DMS114 treated with DMSO at 0.1 percent for 48 hours (cell line): ENCODE results near the gene CES1.
"Not testable (repeated sequence)": the region's sequence is repeated elsewhere in the genome, so short reads cannot be mapped to it uniquely, and the experiment has no call there.

Experiments
- DNase-seq: peaks from one replicate; lab custom pipeline; 2025; ENCODE audit not compliant: unreplicated experiment; lab: John Stamatoyannopoulos, UW

The CES1 gene

GRCh38 chr16:55792934-55793374 is 39.9 kb downstream of the CES1 start:
- not testable (repeated sequence) for DNase-seq

- DNase-seq: not testable (repeated sequence)
Observed at GRCh38 chr16:55791512-55791911, 41.4 kb downstream of the CES1 start.

- DNase-seq: not testable (repeated sequence)
Observed at GRCh38 chr16:55790240-55790639, 42.7 kb downstream of the CES1 start.

GRCh38 chr16:55782793-55783091 is 50.2 kb downstream of the CES1 start:
- not testable (repeated sequence) for DNase-seq

GRCh38 chr16:55782091-55782792 is 50.7 kb downstream of the CES1 start:
- not testable (repeated sequence) for DNase-seq

GRCh38 chr16:55781456-55781855 is 51.4 kb downstream of the CES1 start:
- not testable (repeated sequence) for DNase-seq

GRCh38 chr16:55780095-55780407 is 52.8 kb downstream of the CES1 start:
- not testable (repeated sequence) for DNase-seq

- DNase-seq: no peak
Observed at GRCh38 chr16:55779402-55780094, 53.3 kb downstream of the CES1 start.

- DNase-seq: no peak
Observed at GRCh38 chr16:55778757-55779156, 54.1 kb downstream of the CES1 start.

- no peak for DNase-seq
Observed at GRCh38 chr16:55775857-55776256, 57.0 kb downstream of the CES1 start.

- DNase-seq: no peak
Observed at GRCh38 chr16:55773859-55774549, 58.9 kb downstream of the CES1 start.

- DNase-seq: no peak
Observed at GRCh38 chr16:55765161-55765560, 67.7 kb downstream of the CES1 start.

GRCh38 chr16:55760310-55761001 is 72.4 kb downstream of the CES1 start:
- no peak for DNase-seq

- not testable (repeated sequence) for DNase-seq
Observed at GRCh38 chr16:55759965-55760309, 73.0 kb downstream of the CES1 start.

- not testable (repeated sequence) for DNase-seq
Observed at GRCh38 chr16:55757595-55758527, 75.0 kb downstream of the CES1 start.

- no peak for DNase-seq
Observed at GRCh38 chr16:55756963-55757362, 75.9 kb downstream of the CES1 start.

- no peak for DNase-seq
Observed at GRCh38 chr16:55754056-55754455, 78.8 kb downstream of the CES1 start.

- DNase-seq: not testable (repeated sequence)
Observed at GRCh38 chr16:55753145-55753631, 79.7 kb downstream of the CES1 start.
